Endothelial cell of umbilical vein (primary cell): ENCODE results near the gene KAT7. TPM values are rescaled to one million over a fixed set of nuclear protein-coding genes. Genes with fewer than 3 reads are reported as not detected.

ENCODE experiments used
- BruUV-seq: library from RNA; stranded (reverse); fragments of 400-500 nt; replicated peaks from 2 replicates; lab custom pipeline; 2021; lab: Mats Ljungman, UMichigan
- CTCF ChIA-PET: fragments of 300-600, 350-600 bp; sonication (Branson Sonifier 250); formaldehyde crosslinking; loops from one replicate; lab custom pipeline; 2021; ENCODE audit warnings: antibody characterized with exemption, inconsistent platforms; lab: Charles Lee
- POLR2A ChIA-PET: fragments of 300-600, 350-600 bp; sonication (Branson Sonifier 250); formaldehyde crosslinking; loops from one replicate; lab custom pipeline; 2021; ENCODE audit warnings: antibody characterized with exemption, inconsistent platforms; lab: Charles Lee
- DNase-seq: peaks from one replicate; pipeline ENCODE4 v3.0.0-alpha.2; 2011; ENCODE audit warnings: low read depth, low spot score
- FAIRE-seq: peaks from 2 replicates; lab custom pipeline; 2011; peaks lifted over from hg19 to GRCh38; lab: Jason Lieb, UNC
- H2AFZ ChIP-seq: 2 replicates; pipeline ENCODE4 v1.6.0; 2012; ENCODE audit warnings: low read depth, low read length, control low read depth, inconsistent platforms
- H3K27ac ChIP-seq: 2 replicates; pipeline ENCODE4 v1.5.1; 2011; ENCODE audit warnings: low read depth, mild to moderate bottlenecking, control low read depth, low read length, moderate library complexity; ENCODE audit not compliant: insufficient read depth
- H3K27me3 ChIP-seq, 2 experiments: 2 replicates each; pipeline versions ENCODE4 v1.6.0 to v1.6.1; 2011; ENCODE audit warnings: low read length in 2 of 2, mixed read lengths in 1 of 2; ENCODE audit not compliant: control insufficient read depth in 2 of 2, insufficient read depth in 2 of 2
- H3K36me3 ChIP-seq, 2 experiments: 2 replicates in 1 of 2; 3 replicates in 1 of 2; pipeline ENCODE4 v1.5.1; 2011; ENCODE audit warnings: low read length in 2 of 2, mild to moderate bottlenecking in 1 of 2, moderate library complexity in 1 of 2; ENCODE audit not compliant: control insufficient read depth in 2 of 2, insufficient read depth in 2 of 2; ENCODE audit errors: extremely low read depth in 1 of 2
- H3K4me1 ChIP-seq: 3 replicates; pipeline ENCODE4 v1.5.1; 2011; ENCODE audit warnings: mild to moderate bottlenecking, low read length; ENCODE audit not compliant: control insufficient read depth, insufficient read depth; ENCODE audit errors: extremely low read depth
- H3K4me2 ChIP-seq: 2 replicates; pipeline ENCODE4 v1.6.1; 2011; ENCODE audit warnings: low read length, control low read depth, mixed read lengths; ENCODE audit not compliant: insufficient read depth
- H3K4me3 ChIP-seq, 3 experiments: fragments of 200-600 bp in 1 of 3; sonication (generic), shearing (Covaris generic) in 1 of 3; replicated peaks in 1 of 3; 2 replicates each; pipeline ENCODE4 v1.5.1; 2011 to 2016; ENCODE audit warnings: control low read depth in 3 of 3, low read length in 3 of 3, mild to moderate bottlenecking in 2 of 3, inconsistent platforms in 1 of 3, low read depth in 1 of 3, moderate library complexity in 1 of 3; ENCODE audit not compliant: insufficient read depth in 1 of 3
- H3K79me2 ChIP-seq: 2 replicates; pipeline ENCODE4 v1.6.0; 2012; ENCODE audit warnings: low read length, inconsistent platforms; ENCODE audit not compliant: control insufficient read depth, insufficient read depth
- H3K9ac ChIP-seq: replicated peaks from 2 replicates; pipeline ENCODE3; 2011; ENCODE audit warnings: low read length, control low read depth; ENCODE audit not compliant: insufficient read depth; ENCODE audit errors: extremely low read depth
- H3K9me1 ChIP-seq: replicated peaks from 3 replicates; pipeline ENCODE4 v1.6.0; 2011; ENCODE audit warnings: mild to moderate bottlenecking, low read length; ENCODE audit not compliant: control insufficient read depth, insufficient read depth; ENCODE audit errors: extremely low read depth
- H3K9me3 ChIP-seq: replicated peaks from 2 replicates; pipeline ENCODE4 v1.5.1; 2012; ENCODE audit warnings: low read length, inconsistent platforms; ENCODE audit not compliant: control insufficient read depth, insufficient read depth
- H4K20me1 ChIP-seq: replicated peaks from 2 replicates; pipeline ENCODE3; 2011; ENCODE audit warnings: mild to moderate bottlenecking, low read length; ENCODE audit not compliant: control insufficient read depth, insufficient read depth; ENCODE audit errors: extremely low read depth
- EZH2 ChIP-seq: IDR thresholded peaks from 2 replicates; pipeline ENCODE4 v1.6.1; 2012; ENCODE audit warnings: borderline replicate concordance, low read depth, mild to moderate bottlenecking, moderate library complexity, low read length, inconsistent platforms; ENCODE audit not compliant: severe bottlenecking
- FOS ChIP-seq: IDR thresholded peaks from 2 replicates; pipeline ENCODE4 v1.6.1; 2011; ENCODE audit warnings: mild to moderate bottlenecking, low read length, moderate library complexity, borderline replicate concordance; ENCODE audit not compliant: insufficient read depth
- GATA2 ChIP-seq: IDR thresholded peaks from 2 replicates; pipeline ENCODE4 v1.7.0; 2011; ENCODE audit warnings: low read depth, mild to moderate bottlenecking, moderate library complexity, mixed read lengths, low read length; ENCODE audit not compliant: insufficient read length, insufficient read depth
- JUN ChIP-seq: IDR thresholded peaks from 2 replicates; pipeline ENCODE4 v1.6.1; 2011; ENCODE audit warnings: borderline replicate concordance, low read depth; ENCODE audit not compliant: insufficient read length, insufficient read depth
- MYC ChIP-seq: IDR thresholded peaks from one replicate; pipeline ENCODE4 v1.6.1; 2011; ENCODE audit warnings: mild to moderate bottlenecking, low read depth, low read length
- POLR2A ChIP-seq: IDR thresholded peaks from 2 replicates; pipeline ENCODE4 v1.6.1; 2012; ENCODE audit warnings: low read depth, mild to moderate bottlenecking, control low read depth, low read length
- POLR2AphosphoS5 ChIP-seq: IDR thresholded peaks from 2 replicates; pipeline ENCODE4 v1.6.1; 2012; ENCODE audit warnings: low read depth, mild to moderate bottlenecking, control low read depth, low read length, moderate library complexity; ENCODE audit not compliant: insufficient read depth
- dilution Hi-C: fragments of 300-500 bp; cut with MboI; formaldehyde crosslinking; loops from one replicate; pipeline ENCODE4 v1.15.0; 2019; ENCODE audit warnings: low sequenced_read_pairs; ENCODE audit not compliant: extremely low pct_ligation_motif_present
- intact Hi-C: fragments of 100-400 bp; cut with micrococcal nuclease; formaldehyde crosslinking; loops from one replicate; pipeline ENCODE4 v1.10.0; 2022
- polyA plus RNA-seq, 4 experiments: library from polyadenylated mRNA; depleted of rRNA in 3 of 4; stranded (reverse) in 3 of 4; unstranded in 1 of 4; fragments of >200 nt; gene quantifications; 2 replicates each; pipeline versions ENCODE4 v1.2.1 to v1.2.3, GENCODE V29; 2011 to 2012; ENCODE audit warnings: missing spikeins in 1 of 4
- total RNA-seq: library from RNA; stranded (reverse); gene quantifications from 2 replicates; pipeline ENCODE4 v1.2.3, GENCODE V29; 2021
- TF ChIP-seq, protein P1 (sequence below): IDR thresholded peaks from 2 replicates; pipeline ENCODE4 v1.6.1; 2011; ENCODE audit not compliant: insufficient read depth, insufficient read length
- TF ChIP-seq, protein P2 (sequence below), 2 donors: IDR thresholded peaks; 1 replicate in 1 of 2; 2 replicates in 1 of 2; pipeline ENCODE4 v1.5.1; 2011; ENCODE audit warnings: low read length in 2 of 2, mild to moderate bottlenecking in 2 of 2, moderate library complexity in 2 of 2, control low read depth in 1 of 2, inconsistent platforms in 1 of 2, low read depth in 1 of 2; ENCODE audit not compliant: insufficient read depth in 1 of 2; ENCODE audit errors: extremely low read depth in 1 of 2

Gene KAT7
- total and polyA plus RNA-seq, 2 donors (not counting 3 experiments of a cell fraction or from before 2014, with no cell fraction given) = 44.5 to 66.2 TPM

DNA sequence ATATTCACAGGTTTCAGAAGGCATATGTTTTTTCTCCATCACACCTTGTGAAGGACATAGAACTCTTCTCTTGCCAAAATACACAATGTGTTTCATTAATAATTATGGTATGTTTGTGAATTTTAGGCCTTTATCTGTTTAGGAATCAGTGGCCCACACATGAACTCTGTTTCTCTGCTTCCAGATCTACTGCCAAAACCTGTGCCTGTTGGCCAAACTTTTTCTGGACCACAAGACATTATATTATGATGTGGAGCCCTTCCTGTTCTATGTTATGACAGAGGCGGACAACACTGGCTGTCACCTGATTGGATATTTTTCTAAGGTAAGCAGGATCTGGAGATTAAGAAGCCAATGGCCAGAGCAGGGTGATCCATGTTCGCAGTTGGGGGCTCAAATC lies 33.0 kb downstream of the KAT7 start:
- H3K9ac ChIP-seq = no peak overlapping the region
- H3K4me2 ChIP-seq = no peak overlapping the region
- CTCF ChIA-PET = interaction anchor here (0.9 to 1.1 kb wide), 3 partner anchors 11 to 254 kb away, joined by 3 to 5 read pairs (median 3); no protein-coding TSS in a partner anchor
- no TSS peak for BruUV-seq
- H3K27ac ChIP-seq = no peak overlapping the region
- peaks cover 27% of the 10 kb centered on the region for H3K4me1 ChIP-seq
- H3K4me3 ChIP-seq = no peak overlapping the region
- intact Hi-C loops = no loop called here
- H2AFZ ChIP-seq = no peak overlapping the region
- no peaks in the 10 kb centered on the region for H4K20me1 ChIP-seq
- peak; percentile 72 for FAIRE-seq
- peaks cover 4% of the 10 kb centered on the region for H3K79me2 ChIP-seq
- H3K36me3 ChIP-seq = peaks cover 25 to 46% of the 10 kb centered on the region in 2 experiments
- no peaks in the 10 kb centered on the region for H3K9me3 ChIP-seq
- peak; percentile 45 for DNase-seq
- H3K9me1 ChIP-seq = no peaks in the 10 kb centered on the region
- dilution Hi-C loops = no loop called here
- TF ChIP-seq GATA2 (no peak), FOS (no peak), POLR2AphosphoS5 (no peak), EZH2 (no peak), MYC (no peak), POLR2A (no peak), JUN (no peak)
- TF ChIP-seq, protein P1, sequence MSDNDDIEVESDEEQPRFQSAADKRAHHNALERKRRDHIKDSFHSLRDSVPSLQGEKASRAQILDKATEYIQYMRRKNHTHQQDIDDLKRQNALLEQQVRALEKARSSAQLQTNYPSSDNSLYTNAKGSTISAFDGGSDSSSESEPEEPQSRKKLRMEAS = no peak
- TF ChIP-seq, protein P2, sequence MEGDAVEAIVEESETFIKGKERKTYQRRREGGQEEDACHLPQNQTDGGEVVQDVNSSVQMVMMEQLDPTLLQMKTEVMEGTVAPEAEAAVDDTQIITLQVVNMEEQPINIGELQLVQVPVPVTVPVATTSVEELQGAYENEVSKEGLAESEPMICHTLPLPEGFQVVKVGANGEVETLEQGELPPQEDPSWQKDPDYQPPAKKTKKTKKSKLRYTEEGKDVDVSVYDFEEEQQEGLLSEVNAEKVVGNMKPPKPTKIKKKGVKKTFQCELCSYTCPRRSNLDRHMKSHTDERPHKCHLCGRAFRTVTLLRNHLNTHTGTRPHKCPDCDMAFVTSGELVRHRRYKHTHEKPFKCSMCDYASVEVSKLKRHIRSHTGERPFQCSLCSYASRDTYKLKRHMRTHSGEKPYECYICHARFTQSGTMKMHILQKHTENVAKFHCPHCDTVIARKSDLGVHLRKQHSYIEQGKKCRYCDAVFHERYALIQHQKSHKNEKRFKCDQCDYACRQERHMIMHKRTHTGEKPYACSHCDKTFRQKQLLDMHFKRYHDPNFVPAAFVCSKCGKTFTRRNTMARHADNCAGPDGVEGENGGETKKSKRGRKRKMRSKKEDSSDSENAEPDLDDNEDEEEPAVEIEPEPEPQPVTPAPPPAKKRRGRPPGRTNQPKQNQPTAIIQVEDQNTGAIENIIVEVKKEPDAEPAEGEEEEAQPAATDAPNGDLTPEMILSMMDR (IDR thresholded peaks at IDR 0.05; ENCODE audit: extremely low read depth in 1 of 2, insufficient read depth in 1 of 2, low read depth in 1 of 2, low read length in 2 of 2) = no peak
- H3K27me3 ChIP-seq = no peaks in the 10 kb centered on the region
- POLR2A ChIA-PET = no interaction called here
